OCI-LY1 (cell line): ENCODE measurements around the gene HSFY1.
"Not testable (repeated sequence)": the region's sequence is repeated elsewhere in the genome, so short reads cannot be mapped to it uniquely, and the experiment has no call there.

ENCODE experiments used
- H2AFZ ChIP-seq: fragments of 200-600 bp; sonication (generic), shearing (Covaris generic); 2 replicates; pipeline ENCODE4 v1.6.0; 2014; ENCODE audit warnings: antibody characterized with exemption, mild to moderate bottlenecking, low read length
- H3F3A ChIP-seq: fragments of 200-600 bp; sonication (generic), shearing (Covaris generic); 2 replicates; pipeline ENCODE4 v1.6.0; 2014; ENCODE audit warnings: mild to moderate bottlenecking, antibody characterized with exemption, low read length, moderate library complexity; ENCODE audit not compliant: insufficient read depth
- H3K27ac ChIP-seq: fragments of 200-600 bp; sonication (generic); 2 replicates; pipeline ENCODE4 v1.5.1; 2014; ENCODE audit warnings: low read length, mixed run types, mild to moderate bottlenecking, low read depth; ENCODE audit not compliant: poor library complexity, severe bottlenecking
- H3K27me3 ChIP-seq: fragments of 200-600 bp; sonication (generic); 2 replicates; pipeline ENCODE4 v1.6.0; 2014; ENCODE audit warnings: antibody characterized with exemption, mild to moderate bottlenecking, low read length, moderate library complexity; ENCODE audit not compliant: insufficient read depth
- H3K36me3 ChIP-seq: fragments of 200-600 bp; sonication (generic); 2 replicates; pipeline ENCODE4 v1.6.1; 2014; ENCODE audit warnings: mild to moderate bottlenecking, antibody characterized with exemption, low read length, moderate library complexity, mixed read lengths; ENCODE audit not compliant: insufficient read depth
- H3K4me1 ChIP-seq: fragments of 200-600 bp; sonication (generic); 2 replicates; pipeline ENCODE4 v1.5.1; 2014; ENCODE audit warnings: mild to moderate bottlenecking, low read length, moderate library complexity; ENCODE audit not compliant: insufficient read depth, severe bottlenecking
- H3K4me2 ChIP-seq: fragments of 200-600 bp; sonication (generic), shearing (Covaris generic); 2 replicates; pipeline ENCODE4 v1.6.1; 2014; ENCODE audit warnings: low read length
- H3K4me3 ChIP-seq: fragments of 200-600 bp; sonication (generic); 2 replicates; pipeline ENCODE4 v1.5.1; 2014; ENCODE audit warnings: low read length, low read depth, mild to moderate bottlenecking, mixed read lengths; ENCODE audit not compliant: poor library complexity, severe bottlenecking
- H3K79me2 ChIP-seq: fragments of 200-600 bp; shearing (Covaris generic); 2 replicates; pipeline ENCODE4 v1.6.1; 2016; ENCODE audit warnings: mixed run types, low read length, mixed read lengths; ENCODE audit not compliant: insufficient read depth
- H3K9ac ChIP-seq: fragments of 200-600 bp; sonication (generic), shearing (Covaris generic); 2 replicates; pipeline ENCODE4 v1.6.1; 2014; ENCODE audit warnings: mild to moderate bottlenecking, low read length, mixed read lengths
- H3K9me2 ChIP-seq: fragments of 200-600 bp; sonication (generic), shearing (Covaris generic); 2 replicates; pipeline ENCODE4 v1.6.1; 2014; ENCODE audit warnings: low read depth, mild to moderate bottlenecking, low read length, mixed read lengths
- H3K9me3 ChIP-seq: fragments of 200-600 bp; shearing (Covaris generic); 2 replicates; pipeline ENCODE4 v1.6.1; 2014; ENCODE audit warnings: low read length, mixed read lengths
- H4K20me1 ChIP-seq: fragments of 200-600 bp; sonication (generic), shearing (Covaris generic); 2 replicates; pipeline ENCODE4 v1.6.0; 2016; ENCODE audit warnings: mild to moderate bottlenecking, low read length; ENCODE audit not compliant: insufficient read depth

Gene HSFY1, protein sequence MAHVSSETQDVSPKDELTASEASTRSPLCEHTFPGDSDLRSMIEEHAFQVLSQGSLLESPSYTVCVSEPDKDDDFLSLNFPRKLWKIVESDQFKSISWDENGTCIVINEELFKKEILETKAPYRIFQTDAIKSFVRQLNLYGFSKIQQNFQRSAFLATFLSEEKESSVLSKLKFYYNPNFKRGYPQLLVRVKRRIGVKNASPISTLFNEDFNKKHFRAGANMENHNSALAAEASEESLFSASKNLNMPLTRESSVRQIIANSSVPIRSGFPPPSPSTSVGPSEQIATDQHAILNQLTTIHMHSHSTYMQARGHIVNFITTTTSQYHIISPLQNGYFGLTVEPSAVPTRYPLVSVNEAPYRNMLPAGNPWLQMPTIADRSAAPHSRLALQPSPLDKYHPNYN

DNA sequence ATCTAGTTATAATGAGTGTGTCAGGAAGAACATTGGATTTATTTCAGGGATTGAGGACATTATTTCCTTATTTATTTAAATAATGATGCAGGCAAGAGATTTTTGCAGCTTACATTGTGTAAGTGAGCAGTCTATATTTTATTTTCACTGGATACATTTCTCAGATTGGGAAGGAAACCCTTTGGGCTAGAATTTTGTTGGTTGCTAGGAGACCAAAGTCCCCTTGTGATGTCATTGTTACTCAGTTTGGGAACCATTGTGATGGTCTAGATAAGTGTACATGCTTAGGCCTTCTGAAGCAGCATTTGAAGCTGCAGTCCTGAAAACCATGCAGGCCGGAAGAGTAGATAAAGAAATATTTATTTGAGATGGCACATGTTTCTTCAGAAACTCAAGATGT, at the start of gene HSFY1:
HSFY1 (plus strand) TSS at position 301 of the 400 bp plus-strand sequence; CDS start at position 369, 68 bp downstream.
- not testable (repeated sequence) for H3K36me3 ChIP-seq, H3K9ac ChIP-seq, H3K4me3 ChIP-seq, H3K9me3 ChIP-seq, H3K79me2 ChIP-seq, H4K20me1 ChIP-seq, H3K27ac ChIP-seq, H3K27me3 ChIP-seq, H2AFZ ChIP-seq, H3K9me2 ChIP-seq, H3K4me2 ChIP-seq, H3K4me1 ChIP-seq, H3F3A ChIP-seq

GRCh38 chrY:18504266-18504665, 42.3 kb upstream of the HSFY1 start:
- not testable (repeated sequence) for H2AFZ ChIP-seq, H3K27me3 ChIP-seq, H3F3A ChIP-seq, H3K79me2 ChIP-seq, H3K4me1 ChIP-seq, H3K27ac ChIP-seq, H4K20me1 ChIP-seq, H3K4me2 ChIP-seq, H3K9me2 ChIP-seq, H3K9ac ChIP-seq, H3K4me3 ChIP-seq, H3K9me3 ChIP-seq, H3K36me3 ChIP-seq

GRCh38 chrY:18530995-18531655, 15.4 kb upstream of the HSFY1 start:
- H2AFZ ChIP-seq, H4K20me1 ChIP-seq, H3K27me3 ChIP-seq, H3F3A ChIP-seq, H3K9me2 ChIP-seq, H3K79me2 ChIP-seq, H3K27ac ChIP-seq, H3K36me3 ChIP-seq, H3K9me3 ChIP-seq, H3K4me3 ChIP-seq, H3K4me1 ChIP-seq, H3K9ac ChIP-seq, H3K4me2 ChIP-seq: not testable (repeated sequence)

DNA sequence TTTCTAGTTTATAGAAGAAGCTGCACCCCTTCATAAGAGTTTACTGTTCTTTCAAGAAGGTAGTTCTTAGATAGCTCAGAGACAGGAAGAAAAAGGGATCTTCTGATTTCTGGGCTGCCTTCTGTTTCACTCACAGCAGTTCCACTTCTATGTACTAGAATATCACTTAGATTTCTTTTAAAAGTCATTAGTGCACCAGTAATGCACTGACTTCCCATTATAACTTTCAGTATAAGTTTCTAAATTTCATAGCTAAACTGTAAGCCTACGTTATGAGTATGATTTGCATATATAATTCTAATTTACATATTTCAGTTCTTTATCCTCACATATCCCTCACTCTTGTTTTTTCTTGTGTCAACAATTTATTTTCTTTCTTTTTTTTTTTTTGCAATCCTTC, 7.6 kb upstream of the HSFY1 start:
- not testable (repeated sequence) for H3K9me2 ChIP-seq, H3K9ac ChIP-seq, H3K36me3 ChIP-seq, H4K20me1 ChIP-seq, H3K27me3 ChIP-seq, H3K4me1 ChIP-seq, H3K9me3 ChIP-seq, H3K79me2 ChIP-seq, H2AFZ ChIP-seq, H3K4me2 ChIP-seq, H3K4me3 ChIP-seq, H3K27ac ChIP-seq, H3F3A ChIP-seq

GRCh38 chrY:18553132-18553531, 6.6 kb downstream of the HSFY1 start:
- H3K9me3 ChIP-seq, H3K4me1 ChIP-seq, H3K9ac ChIP-seq, H3K4me2 ChIP-seq, H3F3A ChIP-seq, H3K79me2 ChIP-seq, H3K4me3 ChIP-seq, H3K27me3 ChIP-seq, H4K20me1 ChIP-seq, H3K27ac ChIP-seq, H3K9me2 ChIP-seq, H3K36me3 ChIP-seq, H2AFZ ChIP-seq: not testable (repeated sequence)

DNA sequence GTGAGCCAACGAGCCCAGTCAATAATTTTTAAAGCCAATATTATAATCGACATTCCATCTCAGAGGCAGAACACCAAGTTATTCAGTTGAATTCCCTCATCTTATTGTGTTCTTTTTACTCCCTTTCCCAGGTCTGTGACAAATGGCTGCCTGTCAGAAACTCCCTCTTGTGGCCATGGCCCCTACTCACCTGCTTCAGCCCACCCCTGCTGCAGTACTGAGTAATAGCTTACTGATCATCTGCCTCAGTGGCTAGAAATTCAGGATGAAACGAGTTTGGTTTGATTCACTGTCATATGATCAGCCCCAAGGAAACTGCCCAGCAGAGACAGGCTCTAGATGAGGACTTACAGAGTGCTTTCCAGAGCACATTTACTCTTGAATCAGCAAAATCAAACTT, 19.4 kb downstream of the HSFY1 start:
- H3K27me3 ChIP-seq, H3F3A ChIP-seq, H2AFZ ChIP-seq, H3K27ac ChIP-seq, H3K4me3 ChIP-seq, H3K4me1 ChIP-seq, H4K20me1 ChIP-seq, H3K9me3 ChIP-seq, H3K4me2 ChIP-seq, H3K36me3 ChIP-seq, H3K79me2 ChIP-seq, H3K9me2 ChIP-seq, H3K9ac ChIP-seq: not testable (repeated sequence)
